UCSD-AML1 (cell line): ENCODE data around the gene KIF26B.
A peak's percentile ranks its signal among the peaks of the same experiment; 100 is the strongest.

Experiments
- DNase-seq: peaks from one replicate; lab custom pipeline; 2025; ENCODE audit not compliant: unreplicated experiment; lab: John Stamatoyannopoulos, UW

Gene KIF26B

DNA sequence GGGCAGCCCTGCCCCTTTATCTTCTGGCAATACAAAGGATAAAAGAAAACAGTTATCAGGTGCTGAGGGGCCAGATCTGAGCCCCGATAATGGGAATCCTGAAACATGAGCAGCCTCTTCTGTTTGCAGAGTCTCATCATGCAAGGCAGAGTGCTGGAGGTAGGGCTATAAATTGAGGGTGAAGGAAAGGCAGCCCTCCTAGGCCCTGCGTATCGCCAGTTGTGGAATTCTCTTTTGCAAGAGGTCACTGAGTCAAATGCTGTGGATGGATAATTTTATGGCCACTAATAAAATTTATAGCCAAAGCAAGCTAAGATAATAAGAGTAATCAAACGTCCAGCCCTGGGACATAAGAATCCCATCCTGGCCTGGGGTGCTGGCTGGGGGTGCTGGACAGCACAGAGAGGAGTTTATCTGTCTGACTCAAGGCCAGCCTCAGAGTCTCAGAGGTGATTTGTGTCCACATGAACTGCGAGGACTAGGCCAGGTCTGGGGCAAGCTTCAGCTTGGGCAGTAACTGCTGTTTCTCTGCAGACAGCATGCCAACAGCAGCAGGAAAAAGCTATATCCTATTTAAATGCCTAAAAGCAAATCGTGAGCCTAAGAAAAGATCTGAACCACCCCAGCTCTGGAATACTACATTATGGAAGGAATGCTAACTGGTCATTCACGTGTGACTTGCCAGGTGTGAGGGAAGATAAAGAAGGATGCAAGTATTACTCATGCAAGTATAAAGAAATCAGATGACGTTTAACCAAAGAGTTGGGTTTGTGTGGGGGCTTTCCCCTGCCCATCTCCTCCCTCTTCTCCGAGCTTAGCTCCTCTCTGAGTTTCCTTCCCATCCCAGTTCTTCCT lies 254.8 kb downstream of the KIF26B start:
- DNase-seq, result no peak

DNA sequence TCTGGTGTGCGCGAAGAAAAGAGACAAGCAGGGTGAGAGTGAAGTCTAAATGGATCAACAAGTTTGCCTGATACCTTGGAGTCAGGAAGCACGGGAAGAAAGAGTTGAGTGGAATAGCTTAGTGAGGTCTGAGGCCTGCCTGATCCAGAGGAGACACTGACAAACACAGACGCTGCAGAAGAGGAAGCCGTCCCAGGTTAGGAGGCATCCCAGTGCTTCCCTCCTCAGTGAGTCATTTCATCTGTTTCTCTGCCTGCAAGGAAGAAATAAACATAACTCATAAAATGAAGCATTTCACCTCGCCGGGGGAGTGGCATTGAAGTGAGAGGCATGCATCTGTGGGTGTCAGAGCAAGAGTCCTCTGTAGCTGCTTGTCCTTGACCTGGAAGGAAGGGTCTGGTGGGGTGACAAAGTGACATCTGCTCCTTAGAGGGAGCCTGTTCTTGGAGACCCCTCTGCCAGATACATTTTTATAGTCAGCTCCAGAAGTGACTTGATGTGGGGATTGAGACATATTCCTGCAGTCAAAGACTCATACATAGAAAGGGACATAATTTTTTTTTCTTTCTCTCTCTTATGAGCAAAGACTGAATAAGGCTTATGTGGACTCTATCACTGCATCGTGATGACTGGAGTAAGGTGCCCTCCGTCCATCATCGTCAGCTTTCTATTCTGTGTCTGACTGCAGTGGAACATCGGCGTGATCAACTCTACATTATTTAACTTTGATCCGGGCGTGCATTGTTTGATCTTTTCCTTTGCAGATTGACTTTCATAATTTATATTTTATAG lies 256.7 kb downstream of the KIF26B start:
- no peak for DNase-seq

DNA sequence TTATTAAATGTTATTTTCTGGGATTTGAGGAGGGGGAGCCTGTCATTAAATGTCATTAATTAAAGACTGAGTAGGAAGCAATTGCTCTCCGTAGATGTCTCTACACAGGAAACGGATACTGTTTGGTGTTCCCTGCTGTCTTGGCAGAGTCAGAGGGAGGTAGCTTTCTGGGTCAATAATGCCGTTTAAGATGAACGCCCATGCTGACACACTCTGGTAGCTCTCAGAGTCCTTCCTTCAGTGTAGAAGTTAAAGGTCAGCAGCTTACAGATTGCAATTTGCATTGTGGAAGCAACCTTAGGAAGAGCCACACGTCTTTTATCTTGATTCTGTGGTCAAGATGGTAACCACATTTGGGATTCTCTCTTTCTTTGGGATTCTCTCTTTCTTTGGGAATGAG lies 257.5 kb downstream of the KIF26B start:
- DNase-seq, result no peak

DNA sequence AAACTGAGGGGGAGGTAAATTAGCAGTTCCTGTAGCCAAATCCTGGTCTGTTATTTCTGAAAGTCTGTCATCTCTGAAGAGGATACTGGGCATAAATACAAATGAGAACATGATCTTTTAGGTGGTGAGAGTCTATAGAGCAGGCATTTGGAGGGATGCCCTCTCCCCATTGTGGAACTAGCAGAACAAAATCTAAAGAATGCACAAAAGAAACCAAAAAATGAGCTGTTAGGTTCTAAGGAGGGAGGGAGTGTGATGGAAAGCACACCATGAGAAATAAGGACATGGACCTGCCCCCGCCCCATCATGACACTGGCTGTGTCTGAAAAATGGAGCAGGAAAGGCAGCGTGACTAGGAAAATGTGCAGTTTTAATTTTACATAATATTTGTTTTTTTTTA lies 262.0 kb downstream of the KIF26B start:
- no peak for DNase-seq

DNA sequence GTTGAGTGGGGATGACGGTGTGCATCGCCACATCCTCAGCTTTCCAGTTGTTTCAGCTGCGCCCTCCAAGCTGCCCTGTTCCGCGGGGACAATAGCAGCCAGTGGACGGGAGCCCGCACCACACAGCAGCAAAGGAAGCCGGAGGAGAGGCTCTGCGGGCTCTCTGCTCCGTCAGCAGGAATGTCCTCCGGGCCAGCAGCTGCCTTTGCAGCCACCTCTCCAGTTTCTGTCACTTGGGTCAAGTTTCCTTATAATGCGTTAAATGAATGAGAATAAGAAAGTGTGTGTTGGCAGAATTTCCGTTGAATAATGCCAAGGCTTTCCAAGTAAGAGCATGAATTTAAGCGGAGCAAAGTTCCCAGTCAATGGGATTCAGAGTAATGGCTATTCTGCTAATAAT lies 263.3 kb downstream of the KIF26B start:
- DNase-seq, result no peak

DNA sequence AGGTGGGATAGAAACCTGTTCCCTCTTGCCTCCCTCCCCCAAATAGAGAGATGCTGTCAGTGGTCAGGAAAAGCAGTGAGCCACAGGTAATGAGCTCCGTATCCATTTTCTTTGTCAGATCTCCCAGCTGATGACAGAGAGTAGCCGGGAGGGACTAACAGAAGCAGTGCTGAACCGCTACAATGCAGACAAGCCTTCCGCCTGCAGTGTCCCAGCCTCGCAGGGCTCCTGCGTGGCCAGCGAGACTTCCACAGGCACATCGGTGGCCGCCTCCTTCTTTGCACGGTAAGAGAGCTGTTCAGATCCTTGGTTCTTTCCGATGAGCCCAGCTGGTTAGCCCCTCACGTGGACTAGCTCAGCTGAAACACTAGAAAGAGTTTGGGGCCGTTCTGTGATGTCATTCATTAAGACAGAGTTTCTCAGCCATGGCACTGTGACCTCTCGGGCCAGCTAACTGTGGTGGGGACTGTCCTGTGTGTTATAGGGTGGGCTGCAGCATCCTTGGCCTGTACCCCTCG lies 264.7 kb downstream of the KIF26B start:
- DNase-seq, result no peak

DNA sequence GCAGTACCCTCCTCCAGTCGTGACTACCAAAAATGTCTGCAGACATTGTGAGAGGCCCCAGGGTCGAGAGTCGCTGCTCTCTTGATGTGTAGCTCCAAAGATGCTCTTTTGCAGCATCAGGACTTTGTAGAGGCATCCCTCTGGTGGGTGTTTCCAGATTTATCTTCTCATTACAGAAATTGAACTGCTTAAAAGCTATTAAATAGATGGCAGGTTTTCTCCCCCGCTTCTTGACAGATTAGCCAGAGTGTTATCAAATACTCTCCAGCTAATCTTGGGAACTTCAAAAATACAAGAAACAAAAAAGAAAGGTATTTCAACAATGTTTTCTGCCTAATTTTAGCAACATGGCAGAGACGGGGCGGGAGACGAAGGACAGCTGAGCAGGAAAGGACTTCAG lies 265.2 kb downstream of the KIF26B start:
- no peak for DNase-seq

DNA sequence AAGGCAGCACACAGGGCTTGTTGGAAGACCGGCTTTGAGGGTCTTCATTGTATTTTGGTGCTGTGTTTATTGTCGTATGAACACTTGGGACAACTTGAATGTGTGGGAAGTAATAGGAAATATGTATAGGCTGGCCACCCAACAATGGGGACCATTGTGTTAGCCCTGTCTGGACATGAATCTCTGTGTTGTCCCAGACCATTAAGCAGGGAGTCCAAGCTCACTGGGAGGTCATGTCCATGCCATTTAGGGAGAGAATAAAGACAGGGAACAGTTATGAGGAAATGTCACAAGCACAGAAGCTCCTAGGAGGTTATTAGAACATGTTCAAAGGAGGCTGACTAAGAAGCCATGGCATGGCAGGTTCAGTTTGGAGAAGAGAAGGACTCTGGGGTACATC lies 266.1 kb downstream of the KIF26B start:
- DNase-seq, result no peak

DNA sequence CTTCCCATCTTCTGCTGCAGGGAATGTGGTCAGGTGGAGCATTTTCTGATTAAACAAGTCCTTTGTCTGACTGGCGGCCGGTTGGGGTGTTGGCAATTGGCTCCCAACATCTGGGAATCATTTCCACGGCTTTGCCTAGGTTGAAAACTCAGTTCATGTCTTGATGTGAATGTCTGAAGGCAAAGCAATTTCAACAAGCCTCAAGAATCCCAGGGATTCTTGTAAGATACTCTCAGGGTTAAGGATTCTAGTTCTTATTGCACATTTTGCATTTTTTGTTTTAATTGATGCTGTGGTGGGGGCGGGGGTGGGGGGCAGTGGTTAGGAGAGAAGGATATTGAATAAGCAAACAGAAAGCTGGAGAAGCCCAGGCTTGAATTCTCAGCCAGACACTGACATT lies 273.9 kb downstream of the KIF26B start:
- no peak for DNase-seq

DNA sequence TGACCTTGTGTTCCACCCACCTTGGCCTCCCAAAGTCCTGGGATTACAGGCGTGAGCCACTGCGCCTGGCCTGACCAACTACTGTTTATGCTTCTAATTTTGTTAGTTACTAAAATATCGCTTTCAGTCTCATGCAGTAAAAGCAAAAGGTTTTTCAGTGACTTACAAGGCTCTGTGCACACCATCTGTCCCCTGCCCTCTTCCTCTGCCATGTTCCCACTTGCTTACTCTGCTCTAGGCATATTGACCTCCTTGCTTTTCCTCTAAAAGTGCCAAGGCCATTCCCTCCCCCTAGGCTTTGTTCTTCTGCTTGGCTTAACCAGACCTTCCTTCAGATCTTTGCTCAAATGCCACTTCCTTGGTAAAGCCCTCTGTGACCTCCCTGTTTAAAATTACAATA lies 276.9 kb downstream of the KIF26B start:
- no peak for DNase-seq

DNA sequence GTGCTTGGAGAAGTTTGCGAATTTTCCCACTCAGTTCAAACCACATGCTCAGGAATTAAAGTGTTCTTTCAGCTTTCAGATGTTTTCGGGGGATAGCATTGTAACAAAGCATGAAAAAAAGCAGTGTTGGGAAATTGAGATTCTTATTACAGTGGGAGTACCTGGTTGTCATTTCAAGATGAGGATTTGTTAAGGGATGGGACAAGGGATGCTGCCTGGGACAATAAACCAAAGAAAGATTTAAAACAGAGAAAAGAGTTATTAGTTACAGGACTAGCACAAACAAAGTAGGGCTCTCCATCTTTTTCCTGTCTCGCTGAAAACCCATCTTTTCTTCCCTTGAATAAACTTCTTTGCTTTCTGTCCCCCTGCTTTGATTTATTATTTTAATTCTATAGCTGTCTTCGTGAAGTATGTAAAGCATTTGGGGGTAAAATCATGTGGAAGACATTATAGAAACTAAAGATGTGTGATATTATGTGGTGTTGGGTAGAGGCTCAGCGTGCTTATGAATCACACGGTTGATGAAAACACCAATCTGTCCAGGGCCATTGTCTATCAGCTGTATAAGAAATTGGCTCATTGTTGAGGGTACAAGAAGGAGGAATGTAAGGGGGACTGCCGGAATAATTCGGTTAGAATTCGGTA lies 277.6 kb downstream of the KIF26B start:
- no peak for DNase-seq

DNA sequence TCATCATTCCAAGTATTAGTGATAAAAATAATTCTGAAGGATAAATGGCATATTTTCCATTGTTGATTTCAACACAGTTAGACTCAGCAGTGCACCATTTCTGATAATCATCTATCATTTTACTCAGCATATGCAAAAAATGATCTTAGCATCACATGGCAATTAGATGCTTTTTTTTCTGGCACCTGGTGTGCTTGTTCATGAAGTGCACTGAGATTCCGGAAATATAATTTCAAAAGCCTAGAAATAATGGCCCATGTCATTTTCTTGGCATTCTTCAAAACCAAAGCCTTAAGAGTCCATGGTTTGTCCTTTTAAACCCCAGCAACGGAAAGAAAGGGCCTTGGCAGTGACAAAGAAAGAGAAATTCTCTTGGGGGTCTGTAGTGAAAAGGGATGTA lies 278.8 kb downstream of the KIF26B start:
- DNase-seq, result no peak

DNA sequence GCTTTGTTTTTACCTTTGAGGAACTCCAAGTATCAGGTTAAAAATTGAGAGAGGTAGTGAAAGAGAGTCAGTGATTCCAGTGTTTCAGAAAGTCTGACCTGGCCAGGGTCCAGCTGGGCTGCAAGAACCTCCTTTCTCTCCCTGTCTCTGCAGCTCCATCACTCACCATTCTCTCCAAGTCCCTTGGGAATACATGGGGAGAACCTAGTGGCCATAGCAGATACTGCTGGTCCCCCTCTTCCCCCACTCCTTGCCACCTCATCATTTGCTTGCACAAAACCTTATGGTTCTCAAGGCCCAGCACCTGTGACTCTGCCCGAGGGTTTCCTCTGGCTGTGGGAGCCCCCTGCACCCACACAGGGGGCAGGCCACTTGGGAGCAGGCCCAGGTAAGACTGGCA lies 279.5 kb downstream of the KIF26B start:
- no peak for DNase-seq

DNA sequence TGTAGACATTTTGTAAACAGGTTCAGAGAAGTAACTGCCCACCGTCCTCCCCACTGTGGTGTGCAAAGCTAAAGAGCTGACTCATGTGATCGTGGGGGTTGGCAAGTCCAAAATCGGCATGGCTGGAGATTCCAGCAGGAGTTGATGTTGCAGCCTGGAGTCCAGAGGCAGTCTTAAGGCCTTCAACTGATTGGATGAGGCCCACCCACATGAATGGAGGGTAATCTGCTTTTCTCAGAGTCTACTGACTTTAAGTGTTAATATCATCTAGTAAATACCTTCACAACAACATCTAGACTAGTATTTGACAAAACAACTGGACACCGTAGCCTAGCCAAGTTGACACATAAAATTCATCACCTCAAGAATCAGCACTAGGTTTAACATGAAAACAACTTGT lies 281.6 kb downstream of the KIF26B start:
- DNase-seq, result no peak

DNA sequence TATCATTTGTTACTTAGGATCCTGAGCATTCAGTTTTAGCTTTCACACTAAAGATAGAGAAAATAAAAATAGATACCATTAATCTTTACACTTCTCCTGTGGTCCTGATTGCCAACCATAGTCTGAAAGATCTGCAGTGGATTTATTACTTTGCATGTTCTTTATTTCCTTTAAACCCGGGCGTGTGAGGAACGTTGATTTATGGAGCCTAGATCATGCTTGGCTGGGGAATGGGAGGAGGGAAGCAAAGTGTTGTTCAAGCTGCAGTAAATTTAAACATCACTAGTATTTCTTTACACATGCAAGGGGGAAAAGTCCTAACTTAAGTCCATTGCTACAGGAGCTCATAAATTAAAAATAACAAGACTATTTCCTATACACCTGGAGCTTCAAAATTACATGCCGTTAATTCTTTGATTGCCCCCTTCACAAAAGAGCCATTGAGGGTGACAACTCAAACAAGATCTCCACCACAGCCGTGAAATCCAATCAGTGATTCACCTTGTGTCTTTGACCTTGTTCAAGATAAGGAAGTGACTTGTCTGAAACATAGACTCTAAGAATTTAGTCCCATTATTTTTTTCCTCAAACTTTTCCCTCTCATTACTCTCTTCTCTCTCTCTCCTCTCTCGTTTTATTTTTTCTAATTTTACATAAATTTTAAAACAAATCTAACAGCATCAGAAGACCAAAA lies 282.7 kb downstream of the KIF26B start:
- no peak for DNase-seq

DNA sequence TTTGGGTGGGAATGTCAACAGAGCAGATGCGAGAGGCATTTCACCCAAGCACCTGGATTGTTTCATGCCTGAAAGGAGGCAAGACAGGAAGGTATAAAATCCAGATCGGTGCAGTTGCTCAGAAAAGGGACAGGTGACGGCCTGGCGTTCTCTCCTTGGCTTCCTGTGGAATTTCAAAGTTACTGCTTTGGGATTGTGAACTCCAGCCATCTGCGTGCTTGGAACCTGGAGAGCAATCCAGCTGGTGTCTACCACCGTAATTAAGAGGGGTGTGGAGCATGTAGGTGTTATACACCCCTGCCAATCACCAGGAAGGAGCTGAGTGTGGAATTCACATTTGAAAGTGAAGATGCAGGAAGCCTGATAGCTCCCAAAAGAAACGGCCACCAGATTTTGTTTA lies 286.1 kb downstream of the KIF26B start:
- no peak for DNase-seq

DNA sequence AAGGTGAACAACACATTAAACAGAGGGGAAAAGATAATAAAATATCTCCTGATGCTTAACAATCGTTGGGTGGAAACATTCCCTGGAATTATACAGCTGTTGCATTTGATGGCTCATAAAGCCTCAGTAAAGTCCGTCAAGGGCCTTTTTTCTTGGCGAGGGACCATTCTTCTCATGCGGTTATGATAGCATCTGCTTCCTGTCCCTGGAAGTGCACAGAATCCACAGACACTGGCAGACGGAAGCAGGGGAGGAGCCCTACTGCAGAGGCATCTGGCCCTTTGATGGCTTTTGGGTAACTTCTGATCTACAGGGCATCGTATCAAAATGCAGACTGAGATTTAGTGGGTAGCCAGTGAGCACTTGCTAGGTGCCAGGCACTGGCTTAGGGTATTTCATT lies 286.9 kb downstream of the KIF26B start:
- DNase-seq, result peak; percentile 37

DNA sequence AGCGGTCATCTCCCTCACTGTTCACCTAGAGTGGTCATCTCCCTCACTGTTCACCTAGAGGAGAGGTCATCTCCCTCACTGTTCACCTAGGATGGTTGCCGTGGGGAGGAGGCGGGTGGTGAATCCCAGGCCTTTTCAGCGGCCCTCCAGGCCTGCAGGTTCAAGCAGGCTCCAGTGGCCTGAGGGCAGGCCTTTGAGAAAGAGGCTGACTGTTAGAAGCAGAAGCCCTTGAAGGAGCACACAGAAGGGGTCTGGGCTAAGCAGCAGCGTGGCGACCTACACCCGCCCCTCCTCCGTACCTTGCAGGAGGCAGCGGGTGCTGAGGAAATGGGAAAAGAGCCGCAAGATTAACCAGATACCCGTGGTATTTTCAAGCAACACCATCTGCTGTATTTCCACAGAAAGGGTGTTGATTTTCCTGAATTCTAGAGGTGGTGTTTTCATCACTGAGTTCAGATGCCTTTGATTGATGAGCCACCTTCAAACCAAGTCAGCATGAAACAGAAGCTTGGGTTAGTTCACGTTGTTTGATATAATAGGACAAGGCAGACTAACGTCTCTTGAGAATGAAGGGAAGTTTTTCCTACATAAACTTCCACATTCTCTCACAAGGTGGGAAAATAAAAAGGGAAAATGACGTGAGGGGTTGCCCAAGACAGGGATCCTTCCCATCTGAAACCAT lies 289.5 kb downstream of the KIF26B start:
- no peak for DNase-seq

DNA sequence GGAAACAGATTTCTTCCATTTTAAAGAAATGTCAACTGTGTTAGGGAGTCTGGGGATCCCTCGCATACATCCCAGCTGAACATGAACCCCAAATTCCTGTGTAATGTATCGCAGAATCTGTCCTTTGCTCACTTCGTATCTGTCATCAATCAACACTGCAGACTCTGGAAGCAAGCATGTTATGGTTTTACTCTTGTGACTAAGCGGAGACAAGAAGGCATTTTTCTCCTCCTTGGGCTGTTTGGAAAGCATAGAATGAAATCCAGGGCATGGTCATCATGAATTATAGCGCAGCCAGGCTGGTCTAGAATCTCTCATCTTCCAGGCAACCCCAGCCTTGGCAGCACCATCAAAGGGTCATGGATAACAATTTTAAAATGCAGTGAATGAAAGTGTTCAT lies 290.2 kb downstream of the KIF26B start:
- DNase-seq, result no peak

DNA sequence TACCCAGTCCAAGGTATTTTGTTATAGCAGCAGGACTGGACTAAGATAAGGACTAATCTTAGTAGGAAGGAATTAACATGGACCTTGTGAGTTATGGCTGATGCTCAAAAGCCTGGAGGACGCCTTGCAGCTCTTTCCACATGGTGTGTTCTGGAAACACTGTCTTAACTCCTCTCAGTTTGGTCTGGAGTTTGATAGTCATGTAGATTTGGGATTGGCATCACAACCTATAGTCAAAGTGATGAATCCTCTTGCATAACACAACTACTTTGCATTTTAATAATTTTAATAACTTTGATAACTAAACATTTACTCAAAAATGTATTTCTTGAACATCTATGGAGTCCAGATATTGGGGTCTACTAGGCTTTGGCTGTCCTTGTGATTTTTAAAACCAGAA lies 293.7 kb downstream of the KIF26B start:
- no peak for DNase-seq
